NCI-H510A (cell line): ENCODE measurements around the gene FZD10.

ENCODE experiments used
- DNase-seq: peaks from one replicate; lab custom pipeline; 2025; lab: John Stamatoyannopoulos, UW

Gene FZD10

GRCh38 chr12:130179621-130180020 is 17.4 kb downstream of the FZD10 start:
- no peak for DNase-seq

- no peak for DNase-seq
Measured at GRCh38 chr12:130181211-130181610, 18.9 kb downstream of the FZD10 start.

GRCh38 chr12:130183585-130184370 is 21.5 kb downstream of the FZD10 start:
- DNase-seq = no peak

GRCh38 chr12:130184404-130185090 is 22.3 kb downstream of the FZD10 start:
- DNase-seq = no peak

GRCh38 chr12:130185455-130186391 is 23.5 kb downstream of the FZD10 start:
- no peak for DNase-seq

GRCh38 chr12:130186651-130187268 is 24.5 kb downstream of the FZD10 start:
- DNase-seq = peak; percentile 90

- DNase-seq = peak; percentile 66
Measured at GRCh38 chr12:130192642-130193345, 30.5 kb downstream of the FZD10 start.

- no peak for DNase-seq
Measured at GRCh38 chr12:130194154-130194553, 31.9 kb downstream of the FZD10 start.

GRCh38 chr12:130195369-130195768 is 33.1 kb downstream of the FZD10 start:
- DNase-seq = no peak

GRCh38 chr12:130195776-130196175 is 33.5 kb downstream of the FZD10 start:
- DNase-seq = no peak

GRCh38 chr12:130196827-130197226 is 34.6 kb downstream of the FZD10 start:
- DNase-seq = no peak

- no peak for DNase-seq
Measured at GRCh38 chr12:130198026-130198662, 35.9 kb downstream of the FZD10 start.

GRCh38 chr12:130198663-130199060 is 36.4 kb downstream of the FZD10 start:
- DNase-seq = no peak

GRCh38 chr12:130199581-130200390 is 37.5 kb downstream of the FZD10 start:
- DNase-seq = no peak

GRCh38 chr12:130200445-130200844 is 38.2 kb downstream of the FZD10 start:
- no peak for DNase-seq

GRCh38 chr12:130201037-130201436 is 38.8 kb downstream of the FZD10 start:
- DNase-seq = no peak

GRCh38 chr12:130202201-130202600 is 39.9 kb downstream of the FZD10 start:
- no peak for DNase-seq

GRCh38 chr12:130203151-130203550 is 40.9 kb downstream of the FZD10 start:
- no peak for DNase-seq

GRCh38 chr12:130204541-130204953 is 42.3 kb downstream of the FZD10 start:
- DNase-seq = no peak

GRCh38 chr12:130205495-130205894 is 43.2 kb downstream of the FZD10 start:
- DNase-seq = no peak
